H9 (cell line): ENCODE results near the gene NPM3. TPM values are rescaled to one million over a fixed set of nuclear protein-coding genes. Genes with fewer than 3 reads are reported as not detected.

Experiments
- DNase-seq: peaks from one replicate; pipeline ENCODE4 v3.0.0-alpha.2; 2017
- H2AFZ ChIP-seq: one replicate; pipeline ENCODE4 v1.6.1; 2013; ENCODE audit warnings: mild to moderate bottlenecking, low read length, control low read depth, moderate library complexity
- H2AK5ac ChIP-seq: 2 replicates; pipeline ENCODE4 v1.6.1; 2013; ENCODE audit warnings: low read length, control low read depth, mixed read lengths; ENCODE audit not compliant: insufficient read length
- H2BK120ac ChIP-seq: one replicate; pipeline ENCODE4 v1.6.1; 2013; ENCODE audit warnings: low read depth, mild to moderate bottlenecking, low read length, control low read depth, inconsistent platforms; ENCODE audit not compliant: poor library complexity, severe bottlenecking
- H2BK12ac ChIP-seq: 2 replicates; pipeline ENCODE4 v1.6.1; 2013; ENCODE audit warnings: low read length, control low read depth, mixed read lengths, low read depth; ENCODE audit not compliant: insufficient read length
- H2BK15ac ChIP-seq: 2 replicates; pipeline ENCODE4 v1.6.1; 2013; ENCODE audit warnings: low read depth, low read length, control low read depth
- H2BK20ac ChIP-seq: one replicate; pipeline ENCODE4 v1.6.1; 2013; ENCODE audit warnings: low read depth, mild to moderate bottlenecking, low read length, control low read depth, inconsistent platforms; ENCODE audit not compliant: poor library complexity, severe bottlenecking
- H2BK5ac ChIP-seq: 2 replicates; pipeline ENCODE4 v1.6.1; 2013; ENCODE audit warnings: low read length, control low read depth, mixed read lengths; ENCODE audit not compliant: insufficient read length
- H3K14ac ChIP-seq: 2 replicates; pipeline ENCODE4 v1.6.1; 2013; ENCODE audit warnings: low read length, control low read depth; ENCODE audit not compliant: insufficient read depth
- H3K18ac ChIP-seq: 2 replicates; pipeline ENCODE4 v1.6.1; 2013; ENCODE audit warnings: low read depth, mild to moderate bottlenecking, mixed read lengths, low read length, control low read depth; ENCODE audit not compliant: insufficient read length
- H3K23ac ChIP-seq: 2 replicates; pipeline ENCODE4 v1.6.1; 2013; ENCODE audit warnings: low read length, control low read depth, mixed read lengths, low read depth; ENCODE audit not compliant: insufficient read length
- H3K23me2 ChIP-seq: 2 replicates; pipeline ENCODE4 v1.6.1; 2013; ENCODE audit warnings: low read depth, mild to moderate bottlenecking, mixed read lengths, low read length, control low read depth; ENCODE audit not compliant: insufficient read length, poor library complexity, severe bottlenecking
- H3K27ac ChIP-seq: 2 replicates; pipeline ENCODE4 v1.5.1; 2013; ENCODE audit warnings: low read length, control low read depth, mixed read lengths, low read depth; ENCODE audit not compliant: insufficient read length
- H3K27me3 ChIP-seq: 2 replicates; pipeline ENCODE4 v1.6.1; 2013; ENCODE audit warnings: low read length, control low read depth, inconsistent platforms; ENCODE audit not compliant: insufficient read depth
- H3K4ac ChIP-seq: 2 replicates; pipeline ENCODE4 v1.6.1; 2013; ENCODE audit warnings: low read depth, mild to moderate bottlenecking, control low read depth, inconsistent platforms, low read length, moderate library complexity
- H3K4me1 ChIP-seq: 2 replicates; pipeline ENCODE4 v1.6.1; 2013; ENCODE audit warnings: low read length, control low read depth, inconsistent platforms; ENCODE audit not compliant: insufficient read depth
- H3K4me2 ChIP-seq: 2 replicates; pipeline ENCODE4 v1.6.1; 2013; ENCODE audit warnings: low read length, control low read depth, mixed read lengths; ENCODE audit not compliant: insufficient read length, insufficient read depth
- H3K56ac ChIP-seq: 2 replicates; pipeline ENCODE4 v1.6.1; 2013; ENCODE audit warnings: low read depth, mild to moderate bottlenecking, mixed read lengths, low read length, control low read depth; ENCODE audit not compliant: insufficient read length
- H3K79me1 ChIP-seq: 2 replicates; pipeline ENCODE4 v1.6.1; 2013; ENCODE audit warnings: low read depth, mild to moderate bottlenecking, moderate library complexity, low read length, control low read depth, inconsistent platforms; ENCODE audit not compliant: insufficient read depth, poor library complexity, severe bottlenecking
- H3K79me2 ChIP-seq: 2 replicates; pipeline ENCODE4 v1.6.1; 2013; ENCODE audit warnings: low read length, control low read depth, inconsistent platforms; ENCODE audit not compliant: insufficient read depth
- H3K9ac ChIP-seq: 2 replicates; pipeline ENCODE4 v1.6.1; 2013; ENCODE audit warnings: low read length, control low read depth, mixed read lengths; ENCODE audit not compliant: insufficient read length; ENCODE audit errors: extremely low read depth
- H3K9me3 ChIP-seq: one replicate; pipeline ENCODE4 v1.6.1; 2013; ENCODE audit warnings: low read depth, low read length, inconsistent platforms; ENCODE audit not compliant: control insufficient read depth
- H3T11ph ChIP-seq: one replicate; pipeline ENCODE4 v1.6.1; 2013; ENCODE audit warnings: mild to moderate bottlenecking, low read length, control low read depth, inconsistent platforms
- H4K20me1 ChIP-seq: one replicate; pipeline ENCODE4 v1.6.1; 2013; ENCODE audit not compliant: control insufficient read depth, insufficient read length, insufficient read depth
- H4K5ac ChIP-seq: 2 replicates; pipeline ENCODE4 v1.6.1; 2013; ENCODE audit warnings: low read depth, mild to moderate bottlenecking, mixed read lengths, low read length, control low read depth; ENCODE audit not compliant: insufficient read length
- H4K8ac ChIP-seq: replicated peaks from 2 replicates; pipeline ENCODE4 v1.6.1; 2013; ENCODE audit warnings: low read length, control low read depth, mixed read lengths, low read depth; ENCODE audit not compliant: insufficient read length
- H4K91ac ChIP-seq: 2 replicates; pipeline ENCODE4 v1.6.1; 2013; ENCODE audit warnings: low read depth, mild to moderate bottlenecking, moderate library complexity, mixed read lengths, low read length, control low read depth; ENCODE audit not compliant: insufficient read length
- H3K27ac Mint-ChIP-seq, 3 experiments: 2 replicates in 2 of 3; 3 replicates in 1 of 3; pipeline ENCODE4 v1.8.0; 2020 to 2021; ENCODE audit warnings: mixed read lengths in 3 of 3, mild to moderate bottlenecking in 1 of 3, moderate library complexity in 1 of 3
- H3K27me3 Mint-ChIP-seq: 2 replicates; pipeline ENCODE4 v1.8.0; 2021; ENCODE audit warnings: low read depth, mild to moderate bottlenecking, moderate library complexity, mixed read lengths
- H3K36me3 Mint-ChIP-seq, 3 experiments: 2 replicates in 2 of 3; 3 replicates in 1 of 3; pipeline ENCODE4 v1.8.0; 2020 to 2021; ENCODE audit warnings: low read depth in 3 of 3, mixed read lengths in 3 of 3; ENCODE audit not compliant: insufficient read depth in 1 of 3
- H3K4me1 Mint-ChIP-seq, 2 experiments: 2 replicates each; pipeline ENCODE4 v1.8.0; 2020; ENCODE audit warnings: mixed read lengths in 2 of 2
- H3K4me3 Mint-ChIP-seq, 2 experiments: 2 replicates in 1 of 2; 3 replicates in 1 of 2; pipeline ENCODE4 v1.8.0; 2020 to 2021; ENCODE audit warnings: mild to moderate bottlenecking in 2 of 2, mixed read lengths in 2 of 2, moderate library complexity in 1 of 2
- H3K9me3 Mint-ChIP-seq, 2 experiments: 2 replicates in 1 of 2; 3 replicates in 1 of 2; pipeline ENCODE4 v1.8.0; 2020; ENCODE audit warnings: mild to moderate bottlenecking in 2 of 2, mixed read lengths in 2 of 2, moderate library complexity in 1 of 2
- CTCF ChIP-seq: fragments of 200-600 bp; sonication (generic); conservative IDR thresholded peaks from 3 replicates; pipeline ENCODE4 v1.8.0; 2021; ENCODE audit warnings: antibody characterized with exemption, mild to moderate bottlenecking
- WGBS: extraction: QIAGEN DNeasy Blood & Tissue Kit; methylation state at CpG from one replicate; pipeline ENCODE4 v1.1.7; 2013; ENCODE audit warnings: missing lambda C conversion rate, low lambda C conversion rate, mixed read lengths; ENCODE audit not compliant: insufficient read length; ENCODE audit errors: extremely low coverage; 5-methylcytosine and 5-hydroxymethylcytosine counted together
- total RNA-seq: library from RNA; stranded (reverse); gene quantifications from 2 replicates; pipeline ENCODE4 v1.2.1, GENCODE V29; 2021

Gene NPM3
- total RNA-seq, 1 experiment from 2014 or later, result 133 TPM

- no peak overlapping the region for H2AK5ac ChIP-seq
- H2BK5ac ChIP-seq, result no peak overlapping the region
- H3K9me3 ChIP-seq, result no peaks in the 10 kb centered on the region
- H2AFZ ChIP-seq, result no peak overlapping the region
- peaks cover 6% of the 10 kb centered on the region; the same call in 1 of the 2 replicates for H3K4me1 ChIP-seq
- peaks cover 18 to 25% of the 10 kb centered on the region in 2 experiments for H3K4me1 Mint-ChIP-seq
- peaks cover 19% of the 10 kb centered on the region for H3K23me2 ChIP-seq
- H3K9ac ChIP-seq, result no peak overlapping the region
- TF ChIP-seq CTCF, result no peak
- no peak for DNase-seq
- peak overlapping the region; percentile 45 to 61 for H3K4me3 Mint-ChIP-seq
- no peak overlapping the region for H3K27ac ChIP-seq
- no peaks in the 10 kb centered on the region for H3K79me2 ChIP-seq
- H3T11ph ChIP-seq, result no peak overlapping the region
- H3K79me1 ChIP-seq, result no peaks in the 10 kb centered on the region
- no peak overlapping the region for H2BK12ac ChIP-seq
- H3K4me2 ChIP-seq, result peak overlapping the region; percentile 35
- no peak overlapping the region for H3K56ac ChIP-seq
- H2BK20ac ChIP-seq, result no peak overlapping the region
- H3K27me3 Mint-ChIP-seq, result peaks cover 10% of the 10 kb centered on the region
- H2BK120ac ChIP-seq, result no peak overlapping the region
- H2BK15ac ChIP-seq, result no peak overlapping the region
- no peak overlapping the region for H3K23ac ChIP-seq
- H3K27me3 ChIP-seq, result no peaks in the 10 kb centered on the region
- peaks cover 3 to 9% (median 6%) of the 10 kb centered on the region in 3 experiments; a peak in 6 of 7 replicates for H3K36me3 Mint-ChIP-seq
- H4K8ac ChIP-seq, result no peak overlapping the region
- no CpG with 5 or more reads among the region's 39 CpGs for WGBS
- H3K18ac ChIP-seq, result no peak overlapping the region
- no peak overlapping the region for H4K5ac ChIP-seq
- H3K14ac ChIP-seq, result no peak overlapping the region
- H4K20me1 ChIP-seq, result peaks cover 3% of the 10 kb centered on the region
- H3K9me3 Mint-ChIP-seq, result no peaks in the 10 kb centered on the region
- H4K91ac ChIP-seq, result no peak overlapping the region
- peak overlapping the region in 1 of 3 experiments; percentile 70; a peak in 1 of 7 replicates for H3K27ac Mint-ChIP-seq
- no peak overlapping the region for H3K4ac ChIP-seq
Measured at GRCh38 chr10:101828766-101829551, 45.7 kb upstream of the NPM3 start.
